ENCODE measurements around the gene EIF2AK3. TPM values are rescaled to one million over a fixed set of nuclear protein-coding genes. Genes with fewer than 3 reads are reported as not detected.

Gene EIF2AK3
- total RNA-seq, 4 donors from 2014 or later: 16.4 to 29.9 (median 18.6) TPM

GRCh38 chr2:88530081-88530480 is 97.2 kb downstream of the EIF2AK3 start:
- no peak overlapping the region for H3K4me3 ChIP-seq (ENCODE audit: low read depth, poor library complexity, severe bottlenecking)
- no peak for DNase-seq (ENCODE audit: low spot score in 2 of 2)
- TF ChIP-seq POLR2A (IDR thresholded peaks at IDR 0.05) (no peak), CTCF (IDR thresholded peaks at IDR 0.05) (no peak)
- WGBS, 2 donors: 91 to 92% methylated on average over 4 of the region's 4 CpGs
- intact Hi-C loops (cut with DNase I; ENCODE audit: low total_unique reads): no loop called here

GRCh38 chr2:88521445-88522073 is 105.7 kb downstream of the EIF2AK3 start:
- WGBS, 2 donors: 57 to 73% methylated on average over 2 of the region's 2 CpGs
- no peak for DNase-seq (ENCODE audit: low spot score in 2 of 2)
- no peak for TF ChIP-seq CTCF (IDR thresholded peaks at IDR 0.05)
- no peak for TF ChIP-seq POLR2A (IDR thresholded peaks at IDR 0.05)
- no peak overlapping the region for H3K4me3 ChIP-seq (ENCODE audit: low read depth, poor library complexity, severe bottlenecking)
- intact Hi-C loops (cut with DNase I; ENCODE audit: low total_unique reads): no loop called here

- intact Hi-C loops (cut with DNase I; ENCODE audit: low total_unique reads): no loop called here
Observed at GRCh38 chr2:88517759-88518201, 109.5 kb downstream of the EIF2AK3 start.

More at GRCh38 chr2:88517759-88518201, 109.5 kb downstream of the EIF2AK3 start:
- 26 to 38% methylated on average over 6 of the region's 6 CpGs for WGBS, 2 donors
- TF ChIP-seq POLR2A (IDR thresholded peaks at IDR 0.05) (no peak), CTCF (IDR thresholded peaks at IDR 0.05) (no peak)
- DNase-seq (ENCODE audit: low spot score in 2 of 2): peak in 1 of 2 donors; percentile 25
- H3K4me3 ChIP-seq (ENCODE audit: low read depth, poor library complexity, severe bottlenecking): no peak overlapping the region

Other genes starting within 250 kb of the EIF2AK3 start
- 1 to 10 TPM in 1 of 4 donors, not detected in 3; 2.2 TPM for gene FOXI3, start 174.8 kb downstream of the EIF2AK3 start, total RNA-seq
- gene RPIA, start 64.2 kb upstream of the EIF2AK3 start, total RNA-seq: 10 to 100 TPM in 1 of 4 donors, 1 to 10 TPM in 3; 5.9 to 14.1 (median 8.5) TPM